Activated CD4-positive, alpha-beta memory T cell treated with anti-CD3 and anti-CD28 coated beads for 36 hours (primary cell): Measurements from ENCODE around the gene OR2L3. TPM values are rescaled to one million over a fixed set of nuclear protein-coding genes. Genes with fewer than 3 reads are reported as not detected.

Experiments
- CTCF ChIA-PET: fragments of 350-600 bp; sonication (Branson Sonifier 250); formaldehyde crosslinking; loops from one replicate; lab custom pipeline; 2021; ENCODE audit warnings: antibody characterized with exemption, inconsistent platforms; lab: Charles Lee
- POLR2A ChIA-PET: fragments of 350-600 bp; sonication (Branson Sonifier 250); formaldehyde crosslinking; loops from one replicate; lab custom pipeline; 2021; ENCODE audit warnings: antibody characterized with exemption; lab: Charles Lee
- DNase-seq: peaks from one replicate; pipeline ENCODE4 v3.0.0-alpha.2; 2020
- H3K27ac Mint-ChIP-seq: one replicate; pipeline ENCODE4 v1.8.0; 2021; ENCODE audit warnings: mixed read lengths
- H3K27me3 Mint-ChIP-seq: one replicate; pipeline ENCODE4 v1.8.0; 2021; ENCODE audit warnings: mixed read lengths
- H3K36me3 Mint-ChIP-seq: one replicate; pipeline ENCODE4 v1.8.0; 2021; ENCODE audit warnings: mixed read lengths
- H3K4me1 Mint-ChIP-seq: one replicate; pipeline ENCODE4 v1.8.0; 2021; ENCODE audit warnings: low read depth, mixed read lengths
- H3K4me3 Mint-ChIP-seq: one replicate; pipeline ENCODE4 v1.8.0; 2021; ENCODE audit warnings: mild to moderate bottlenecking, mixed read lengths
- H3K9me3 Mint-ChIP-seq: one replicate; pipeline ENCODE4 v1.8.0; 2021; ENCODE audit warnings: mixed read lengths
- intact Hi-C: fragments of 100-400 bp; cut with micrococcal nuclease; formaldehyde crosslinking; loops from one replicate; pipeline ENCODE4 v1.15.1; 2023
- total RNA-seq, 2 experiments: library from RNA; stranded (reverse); gene quantifications; one replicate each; pipeline ENCODE4 v1.2.3, GENCODE V29; 2021

The OR2L3 gene
- total RNA-seq: not detected

GRCh38 chr1:248046536-248046935 lies at the start of gene OR2L3:
Gene OR2L3 (plus strand): TSS chr1:248046836. CDS start chr1:248060682, 13,846 bp downstream.
- CTCF ChIA-PET: no interaction called here
- intact Hi-C loops: no loop called here
- no peak for DNase-seq
- H3K36me3 Mint-ChIP-seq: peaks cover 3% of the 10 kb centered on the region
- H3K9me3 Mint-ChIP-seq: peaks cover 31% of the 10 kb centered on the region
- no peaks in the 10 kb centered on the region for H3K27me3 Mint-ChIP-seq
- no peak within 1 kb of the TSS for H3K4me3 Mint-ChIP-seq
- no peaks in the 10 kb centered on the region for H3K4me1 Mint-ChIP-seq
- POLR2A ChIA-PET: no interaction called here
- no peak within 1 kb of the TSS for H3K27ac Mint-ChIP-seq

GRCh38 chr1:247998811-247999210 lies 47.8 kb upstream of the OR2L3 start:
- H3K27ac Mint-ChIP-seq: no peak overlapping the region
- H3K4me1 Mint-ChIP-seq: peaks cover 6% of the 10 kb centered on the region
- H3K9me3 Mint-ChIP-seq: no peaks in the 10 kb centered on the region
- H3K36me3 Mint-ChIP-seq: peaks cover 2% of the 10 kb centered on the region
- POLR2A ChIA-PET: no interaction called here
- H3K27me3 Mint-ChIP-seq: no peaks in the 10 kb centered on the region
- intact Hi-C loops: no loop called here
- H3K4me3 Mint-ChIP-seq: no peak overlapping the region
- CTCF ChIA-PET: no interaction called here
- DNase-seq: no peak

- Mint-ChIP-seq H3K9me3 (no peaks in the 10 kb centered on the region), H3K27me3 (no peaks in the 10 kb centered on the region), H3K4me3 (no peak overlapping the region), H3K4me1 (peaks cover 6% of the 10 kb centered on the region), H3K36me3 (peaks cover 2% of the 10 kb centered on the region), H3K27ac (no peak overlapping the region)
- intact Hi-C loops: no loop called here
- CTCF ChIA-PET: no interaction called here
- POLR2A ChIA-PET: no interaction called here
- no peak for DNase-seq
These were observed 46.5 kb upstream of the OR2L3 start for GRCh38 chr1:248000169-248000568.

- DNase-seq: no peak
- no peaks in the 10 kb centered on the region for H3K27me3 Mint-ChIP-seq
- intact Hi-C loops: no loop called here
- CTCF ChIA-PET: no interaction called here
- POLR2A ChIA-PET: no interaction called here
- H3K36me3 Mint-ChIP-seq: peaks cover 9% of the 10 kb centered on the region
- H3K9me3 Mint-ChIP-seq: peaks cover 50% of the 10 kb centered on the region
- no peaks in the 10 kb centered on the region for H3K4me1 Mint-ChIP-seq
- no peak overlapping the region for H3K27ac Mint-ChIP-seq
- no peak overlapping the region for H3K4me3 Mint-ChIP-seq
These were observed 38.9 kb upstream of the OR2L3 start for GRCh38 chr1:248007778-248008177.

- Mint-ChIP-seq H3K4me3 (no peak overlapping the region), H3K4me1 (no peaks in the 10 kb centered on the region), H3K9me3 (peaks cover 50% of the 10 kb centered on the region), H3K27ac (no peak overlapping the region), H3K27me3 (no peaks in the 10 kb centered on the region), H3K36me3 (peaks cover 7% of the 10 kb centered on the region)
- intact Hi-C loops: no loop called here
- ChIA-PET CTCF (no interaction called here), POLR2A (no interaction called here)
- DNase-seq: no peak
These were observed 37.0 kb upstream of the OR2L3 start for GRCh38 chr1:248009681-248010080.

GRCh38 chr1:248013229-248013710 lies 33.4 kb upstream of the OR2L3 start, which contains the start of gene OR2L5:
Gene OR2L5 (plus strand): TSS chr1:248013660. CDS start chr1:248021948, 8,288 bp downstream.
- H3K36me3 Mint-ChIP-seq: peaks cover 7% of the 10 kb centered on the region
- intact Hi-C loops: no loop called here
- H3K9me3 Mint-ChIP-seq: peaks cover 40% of the 10 kb centered on the region
- no peak within 1 kb of the TSS for H3K4me3 Mint-ChIP-seq
- no peaks in the 10 kb centered on the region for H3K27me3 Mint-ChIP-seq
- no peak for DNase-seq
- CTCF ChIA-PET: no interaction called here
- H3K4me1 Mint-ChIP-seq: no peaks in the 10 kb centered on the region
- H3K27ac Mint-ChIP-seq: no peak within 1 kb of the TSS
- POLR2A ChIA-PET: no interaction called here

- Mint-ChIP-seq H3K36me3 (no peaks in the 10 kb centered on the region), H3K27me3 (no peaks in the 10 kb centered on the region), H3K27ac (no peak overlapping the region), H3K4me1 (no peaks in the 10 kb centered on the region), H3K4me3 (no peak overlapping the region), H3K9me3 (peaks cover 17% of the 10 kb centered on the region)
- ChIA-PET CTCF (no interaction called here), POLR2A (no interaction called here)
- no peak for DNase-seq
- intact Hi-C loops: no loop called here
These were observed 30.8 kb upstream of the OR2L3 start for GRCh38 chr1:248015803-248016202.

- peaks cover 7% of the 10 kb centered on the region for H3K36me3 Mint-ChIP-seq
- ChIA-PET POLR2A (no interaction called here), CTCF (no interaction called here)
- intact Hi-C loops: no loop called here
- H3K9me3 Mint-ChIP-seq: peaks cover 34% of the 10 kb centered on the region
- H3K27ac Mint-ChIP-seq: no peak within 1 kb of the TSS
- no peak for DNase-seq
- no peak within 1 kb of the TSS for H3K4me3 Mint-ChIP-seq
- H3K4me1 Mint-ChIP-seq: no peaks in the 10 kb centered on the region
- no peaks in the 10 kb centered on the region for H3K27me3 Mint-ChIP-seq
These were observed 16.9 kb upstream of the OR2L3 start, which contains the start of gene OR2L2 for GRCh38 chr1:248029770-248030169. Gene OR2L2 (plus strand): TSS chr1:248030070. CDS start chr1:248038268, 8,198 bp downstream.

GRCh38 chr1:248045209-248045608 lies 1.4 kb upstream of the OR2L3 start:
- H3K27me3 Mint-ChIP-seq: no peaks in the 10 kb centered on the region
- intact Hi-C loops: no loop called here
- no peaks in the 10 kb centered on the region for H3K4me1 Mint-ChIP-seq
- POLR2A ChIA-PET: no interaction called here
- no peak overlapping the region for H3K27ac Mint-ChIP-seq
- CTCF ChIA-PET: no interaction called here
- H3K4me3 Mint-ChIP-seq: no peak overlapping the region
- H3K36me3 Mint-ChIP-seq: peaks cover 3% of the 10 kb centered on the region
- DNase-seq: no peak
- peaks cover 38% of the 10 kb centered on the region for H3K9me3 Mint-ChIP-seq

- Mint-ChIP-seq H3K27me3 (no peaks in the 10 kb centered on the region), H3K27ac (no peak overlapping the region), H3K4me1 (no peaks in the 10 kb centered on the region), H3K36me3 (peaks cover 3% of the 10 kb centered on the region), H3K9me3 (peaks cover 31% of the 10 kb centered on the region), H3K4me3 (no peak overlapping the region)
- DNase-seq: no peak
- CTCF ChIA-PET: no interaction called here
- intact Hi-C loops: no loop called here
- POLR2A ChIA-PET: no interaction called here
These were observed 372 bp downstream of the OR2L3 start for GRCh38 chr1:248047008-248047407.

- intact Hi-C loops: no loop called here
- POLR2A ChIA-PET: no interaction called here
- Mint-ChIP-seq H3K4me3 (no peak overlapping the region), H3K4me1 (no peaks in the 10 kb centered on the region), H3K27me3 (no peaks in the 10 kb centered on the region), H3K27ac (no peak overlapping the region), H3K36me3 (no peaks in the 10 kb centered on the region), H3K9me3 (peaks cover 29% of the 10 kb centered on the region)
- CTCF ChIA-PET: no interaction called here
- no peak for DNase-seq
These were observed 8.0 kb downstream of the OR2L3 start for GRCh38 chr1:248054671-248055070.

GRCh38 chr1:248055261-248055660 lies 8.6 kb downstream of the OR2L3 start:
- H3K4me1 Mint-ChIP-seq: no peaks in the 10 kb centered on the region
- DNase-seq: no peak
- ChIA-PET CTCF (no interaction called here), POLR2A (no interaction called here)
- H3K27ac Mint-ChIP-seq: no peak overlapping the region
- peaks cover 27% of the 10 kb centered on the region for H3K9me3 Mint-ChIP-seq
- H3K27me3 Mint-ChIP-seq: no peaks in the 10 kb centered on the region
- H3K4me3 Mint-ChIP-seq: no peak overlapping the region
- no peaks in the 10 kb centered on the region for H3K36me3 Mint-ChIP-seq
- intact Hi-C loops: no loop called here

GRCh38 chr1:248065071-248065470 lies 18.4 kb downstream of the OR2L3 start:
- no peak overlapping the region for H3K27ac Mint-ChIP-seq
- H3K27me3 Mint-ChIP-seq: no peaks in the 10 kb centered on the region
- POLR2A ChIA-PET: no interaction called here
- no peaks in the 10 kb centered on the region for H3K4me1 Mint-ChIP-seq
- no peak for DNase-seq
- intact Hi-C loops: no loop called here
- CTCF ChIA-PET: no interaction called here
- peaks cover 11% of the 10 kb centered on the region for H3K9me3 Mint-ChIP-seq
- H3K36me3 Mint-ChIP-seq: no peaks in the 10 kb centered on the region
- H3K4me3 Mint-ChIP-seq: no peak overlapping the region
